SK-N-SH treated with all-trans-retinoic acid at 6 μM for 48 hours (cell line): ENCODE measurements around the gene CFAP65.

ENCODE experiments used
- ATAC-seq: fragments of 200-7000 bp; cut with Tn5 transposase; 3 replicates; pipeline ENCODE4 v1.9.1; 2020; ENCODE audit warnings: mild to moderate bottlenecking, moderate library complexity
- ARNTL ChIP-seq: fragments of 450-650 bp; formaldehyde crosslinking; IDR thresholded peaks from 2 replicates; pipeline ENCODE4 v1.5.0; 2020; ENCODE audit warnings: low read depth, mild to moderate bottlenecking, moderate library complexity, borderline replicate concordance
- BACH2 ChIP-seq: fragments of 250-450 bp; sonication (Bioruptor Pico); IDR thresholded peaks from 2 replicates; pipeline ENCODE4 v1.9.0; 2021; ENCODE audit warnings: mild to moderate bottlenecking, borderline replicate concordance
- CREB5 ChIP-seq: fragments of 250-450 bp; sonication (Bioruptor Pico); IDR thresholded peaks from 2 replicates; pipeline ENCODE4 v1.5.1; 2020; ENCODE audit warnings: low read depth, mild to moderate bottlenecking, moderate library complexity
- ESRRG ChIP-seq: fragments of 250-450 bp; sonication (Bioruptor Pico); IDR thresholded peaks from 2 replicates; pipeline ENCODE4 v1.6.1; 2021; ENCODE audit warnings: mild to moderate bottlenecking
- GLIS3 ChIP-seq: fragments of 250-450 bp; sonication (Bioruptor Pico); IDR thresholded peaks from 2 replicates; pipeline ENCODE4 v1.5.0; 2020; ENCODE audit warnings: mild to moderate bottlenecking, moderate library complexity
- ISL1 ChIP-seq: fragments of 250-450 bp; sonication (Bioruptor Pico); IDR thresholded peaks from 2 replicates; pipeline ENCODE4 v2.1.2; 2022; ENCODE audit warnings: mild to moderate bottlenecking, moderate library complexity
- OSR1 ChIP-seq: fragments of 250-450 bp; sonication (Bioruptor Pico); IDR thresholded peaks from 2 replicates; pipeline ENCODE4 v1.8.0; 2022; ENCODE audit warnings: moderate library complexity, mild to moderate bottlenecking, inconsistent platforms
- PATZ1 ChIP-seq: fragments of 250-450 bp; sonication (Bioruptor Pico); IDR thresholded peaks from 2 replicates; pipeline ENCODE4 v1.8.0; 2020; ENCODE audit warnings: mild to moderate bottlenecking, moderate library complexity, borderline replicate concordance
- PPARA ChIP-seq: fragments of 250-450 bp; sonication (Bioruptor Pico); IDR thresholded peaks from 2 replicates; pipeline ENCODE4 v1.5.0; 2020; ENCODE audit warnings: mild to moderate bottlenecking, borderline replicate concordance
- RARB ChIP-seq: fragments of 250-450 bp; sonication (Bioruptor Pico); IDR thresholded peaks from 2 replicates; pipeline ENCODE4 v1.8.0; 2021; ENCODE audit warnings: mild to moderate bottlenecking, moderate library complexity
- TCF4 ChIP-seq: fragments of 250-450 bp; sonication (Bioruptor Pico); IDR thresholded peaks from 2 replicates; pipeline ENCODE4 v1.8.0; 2021; ENCODE audit warnings: mild to moderate bottlenecking, moderate library complexity, borderline replicate concordance
- TOX ChIP-seq: fragments of 250-450 bp; sonication (Bioruptor Pico); IDR thresholded peaks from 2 replicates; pipeline ENCODE4 v1.8.0; 2021; ENCODE audit warnings: mild to moderate bottlenecking, moderate library complexity, borderline replicate concordance
- TSHZ2 ChIP-seq: fragments of 250-450 bp; sonication (Bioruptor Pico); IDR thresholded peaks from 2 replicates; pipeline ENCODE4 v1.5.0; 2020; ENCODE audit warnings: mild to moderate bottlenecking, moderate library complexity
- ZC3H10 ChIP-seq: fragments of 250-450 bp; sonication (Bioruptor Pico); IDR thresholded peaks from 2 replicates; pipeline ENCODE4 v1.5.1; 2021; ENCODE audit warnings: mild to moderate bottlenecking, moderate library complexity
- ZFP3 ChIP-seq: fragments of 250-450 bp; sonication (Bioruptor Pico); IDR thresholded peaks from 2 replicates; pipeline ENCODE4 v1.5.0; 2020; ENCODE audit warnings: mild to moderate bottlenecking, moderate library complexity
- ZFP30 ChIP-seq: fragments of 450-650 bp; formaldehyde crosslinking; IDR thresholded peaks from 2 replicates; pipeline ENCODE4 v1.5.0; 2022; ENCODE audit warnings: mild to moderate bottlenecking, moderate library complexity
- ZNF565 ChIP-seq: fragments of 450-650 bp; formaldehyde crosslinking; conservative IDR thresholded peaks from 2 replicates; pipeline ENCODE4 v1.5.0; 2020; ENCODE audit warnings: low read depth, mild to moderate bottlenecking, moderate library complexity
- ZNF70 ChIP-seq: fragments of 450-650 bp; formaldehyde crosslinking; IDR thresholded peaks from 2 replicates; pipeline ENCODE4 v1.5.0; 2020; ENCODE audit warnings: mild to moderate bottlenecking, moderate library complexity
- ZNF8 ChIP-seq: fragments of 450-650 bp; formaldehyde crosslinking; IDR thresholded peaks from 2 replicates; pipeline ENCODE4 v1.5.0; 2020; ENCODE audit warnings: mild to moderate bottlenecking, moderate library complexity
- TF ChIP-seq, protein P1 (sequence below): fragments of 250-450 bp; sonication (Bioruptor Pico); IDR thresholded peaks from 2 replicates; pipeline ENCODE4 v1.8.0; 2021; ENCODE audit warnings: low read depth, mild to moderate bottlenecking, moderate library complexity, borderline replicate concordance
- TF ChIP-seq, protein P2 (sequence below): fragments of 250-450 bp; sonication (Bioruptor Pico); IDR thresholded peaks from 2 replicates; pipeline ENCODE4 v1.5.1; 2021; ENCODE audit warnings: mild to moderate bottlenecking, moderate library complexity

CFAP65 gene

GRCh38 chr2:219059375-219059724 lies 18.0 kb upstream of the CFAP65 start (continued):
- no peak for TF ChIP-seq TSHZ2 (CRISPR knock-in tag)
- TF ChIP-seq, all 23 proteins: peak for 0

- TF ChIP-seq TOX (CRISPR knock-in tag) (no peak), ZNF565 (CRISPR knock-in tag) (no peak), PATZ1 (no peak), PPARA (CRISPR knock-in tag) (no peak), RARB (CRISPR knock-in tag) (no peak), BACH2 (no peak), TSHZ2 (CRISPR knock-in tag) (no peak)
- ATAC-seq = peak; percentile 51
These were observed 17.4 kb upstream of the CFAP65 start for GRCh38 chr2:219058541-219059374.

DNA sequence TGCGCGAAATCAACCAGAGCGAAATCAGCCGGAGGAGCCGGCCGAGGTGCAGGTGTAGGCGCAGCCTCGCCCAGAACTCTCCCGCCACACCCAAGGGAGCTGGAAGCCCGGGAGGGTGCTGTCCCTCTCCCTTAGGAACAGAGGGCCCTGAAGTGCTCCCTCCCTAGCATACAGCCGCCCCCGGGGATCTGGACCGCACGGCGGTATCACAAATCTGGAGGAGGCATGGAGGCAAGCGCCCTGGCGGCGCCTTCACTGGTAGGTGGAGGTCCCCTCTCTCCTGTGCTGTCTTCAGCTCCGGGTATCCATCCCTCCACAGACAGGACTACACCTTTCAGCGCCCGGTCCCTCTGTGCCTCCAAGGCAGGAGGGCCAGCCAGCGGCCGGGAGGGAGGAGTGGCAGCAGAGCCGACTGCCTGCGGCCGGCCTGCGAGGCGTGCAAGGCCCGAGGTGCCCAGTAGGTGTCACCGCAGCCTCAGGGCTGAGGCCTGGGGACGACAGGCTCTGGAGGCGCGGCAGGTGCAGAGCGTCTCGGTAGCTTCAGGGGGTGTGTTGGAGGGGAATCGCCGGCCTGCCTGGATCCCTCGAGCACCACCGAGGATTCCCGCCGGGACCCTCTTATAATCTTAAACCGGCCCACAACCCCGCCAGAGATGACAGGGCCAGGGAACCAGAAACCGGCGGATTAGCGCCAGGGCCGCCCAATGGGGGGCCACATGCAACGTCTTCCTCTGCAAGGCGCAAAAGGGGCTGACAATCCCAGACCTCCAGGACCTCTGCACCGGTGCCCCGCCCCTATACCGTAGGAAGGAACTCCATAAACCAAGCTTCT lies 16.6 kb upstream of the CFAP65 start:
- ATAC-seq = peak; percentile 93
- TF ChIP-seq RARB (CRISPR knock-in tag) (no peak), ZFP30 (CRISPR knock-in tag) (no peak), ISL1 (CRISPR knock-in tag) (no peak), ESRRG (no peak), ZC3H10 (no peak), TCF4 (no peak), GLIS3 (CRISPR knock-in tag) (no peak), ZFP3 (CRISPR knock-in tag) (no peak), ZNF8 (no peak), ARNTL (CRISPR knock-in tag) (no peak), ZNF70 (CRISPR knock-in tag) (no peak), PPARA (CRISPR knock-in tag) (no peak), CREB5 (no peak), TOX (CRISPR knock-in tag) (no peak), ZNF565 (CRISPR knock-in tag) (no peak), OSR1 (no peak)
- TF ChIP-seq, protein P1, sequence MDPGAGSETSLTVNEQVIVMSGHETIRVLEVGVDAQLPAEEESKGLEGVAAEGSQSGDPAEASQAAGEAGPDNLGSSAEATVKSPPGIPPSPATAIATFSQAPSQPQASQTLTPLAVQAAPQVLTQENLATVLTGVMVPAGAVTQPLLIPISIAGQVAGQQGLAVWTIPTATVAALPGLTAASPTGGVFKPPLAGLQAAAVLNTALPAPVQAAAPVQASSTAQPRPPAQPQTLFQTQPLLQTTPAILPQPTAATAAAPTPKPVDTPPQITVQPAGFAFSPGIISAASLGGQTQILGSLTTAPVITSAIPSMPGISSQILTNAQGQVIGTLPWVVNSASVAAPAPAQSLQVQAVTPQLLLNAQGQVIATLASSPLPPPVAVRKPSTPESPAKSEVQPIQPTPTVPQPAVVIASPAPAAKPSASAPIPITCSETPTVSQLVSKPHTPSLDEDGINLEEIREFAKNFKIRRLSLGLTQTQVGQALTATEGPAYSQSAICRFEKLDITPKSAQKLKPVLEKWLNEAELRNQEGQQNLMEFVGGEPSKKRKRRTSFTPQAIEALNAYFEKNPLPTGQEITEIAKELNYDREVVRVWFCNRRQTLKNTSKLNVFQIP (CRISPR knock-in tag) = no peak
- TF ChIP-seq, protein P2, sequence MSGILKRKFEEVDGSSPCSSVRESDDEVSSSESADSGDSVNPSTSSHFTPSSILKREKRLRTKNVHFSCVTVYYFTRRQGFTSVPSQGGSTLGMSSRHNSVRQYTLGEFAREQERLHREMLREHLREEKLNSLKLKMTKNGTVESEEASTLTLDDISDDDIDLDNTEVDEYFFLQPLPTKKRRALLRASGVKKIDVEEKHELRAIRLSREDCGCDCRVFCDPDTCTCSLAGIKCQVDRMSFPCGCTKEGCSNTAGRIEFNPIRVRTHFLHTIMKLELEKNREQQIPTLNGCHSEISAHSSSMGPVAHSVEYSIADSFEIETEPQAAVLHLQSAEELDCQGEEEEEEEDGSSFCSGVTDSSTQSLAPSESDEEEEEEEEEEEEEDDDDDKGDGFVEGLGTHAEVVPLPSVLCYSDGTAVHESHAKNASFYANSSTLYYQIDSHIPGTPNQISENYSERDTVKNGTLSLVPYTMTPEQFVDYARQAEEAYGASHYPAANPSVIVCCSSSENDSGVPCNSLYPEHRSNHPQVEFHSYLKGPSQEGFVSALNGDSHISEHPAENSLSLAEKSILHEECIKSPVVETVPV (CRISPR knock-in tag) = no peak
